HepG2 (cell line): ENCODE results near the gene ADAMTS2. TPM values are rescaled to one million over a fixed set of nuclear protein-coding genes. Genes with fewer than 3 reads are reported as not detected.
A peak's percentile ranks its signal among the peaks of the same experiment; 100 is the strongest.

ENCODE experiments used
- ASH2L ChIP-seq: fragments of 300-600, 200-600 bp; sonication (generic); IDR thresholded peaks from 2 replicates; pipeline ENCODE4 v1.7.0; 2017; ENCODE audit warnings: low read depth, mild to moderate bottlenecking, moderate library complexity, mixed read lengths, low read length; ENCODE audit not compliant: insufficient read length
- ATM ChIP-seq: fragments of 450-650 bp; IDR thresholded peaks from 2 replicates; pipeline ENCODE4 v1.7.1; 2017; ENCODE audit warnings: mild to moderate bottlenecking, borderline replicate concordance
- CERS6 ChIP-seq: sonication (generic); formaldehyde crosslinking; IDR thresholded peaks from 2 replicates; pipeline ENCODE4 v1.5.0; 2020; ENCODE audit warnings: missing genetic modification reagents
- KIAA2018 ChIP-seq: sonication (generic); formaldehyde crosslinking; IDR thresholded peaks from 2 replicates; pipeline ENCODE4 v1.5.0; 2020; ENCODE audit warnings: mild to moderate bottlenecking, missing genetic modification reagents, borderline replicate concordance
- SIN3B ChIP-seq: fragments of 150-350 bp; IDR thresholded peaks from 2 replicates; pipeline ENCODE4 v1.6.1; 2014; ENCODE audit warnings: low read length
- TCF12 ChIP-seq, 2 experiments: fragments of 450-650 bp in 1 of 2; sonication (generic) in 1 of 2; formaldehyde crosslinking in 1 of 2; IDR thresholded peaks; 2 replicates each; pipeline versions ENCODE4 v1.6.1 to v1.8.0; 2017 to 2022; ENCODE audit warnings: antibody characterized with exemption in 1 of 2, mild to moderate bottlenecking in 1 of 2, missing genetic modification reagents in 1 of 2, moderate library complexity in 1 of 2
- ZBTB7B ChIP-seq: sonication (generic); formaldehyde crosslinking; IDR thresholded peaks from 2 replicates; pipeline ENCODE4 v1.4.0; 2020; ENCODE audit warnings: missing genetic modification reagents
- ZFX ChIP-seq: sonication (generic); formaldehyde crosslinking; IDR thresholded peaks from 2 replicates; pipeline ENCODE4 v1.4.0; 2020; ENCODE audit warnings: mild to moderate bottlenecking, low read depth, missing genetic modification reagents, moderate library complexity
- ZNF12 ChIP-seq: sonication (generic); formaldehyde crosslinking; IDR thresholded peaks from 2 replicates; pipeline ENCODE4 v1.5.0; 2020; ENCODE audit warnings: missing genetic modification reagents
- ZNF225 ChIP-seq: sonication (generic); formaldehyde crosslinking; IDR thresholded peaks from 2 replicates; pipeline ENCODE4 v1.4.0; 2020; ENCODE audit warnings: mild to moderate bottlenecking, missing genetic modification reagents
- ZNF263 ChIP-seq: sonication (generic); formaldehyde crosslinking; IDR thresholded peaks from 2 replicates; pipeline ENCODE4 v1.4.0; 2020; ENCODE audit warnings: missing genetic modification reagents
- ZNF326 ChIP-seq: sonication (generic); formaldehyde crosslinking; IDR thresholded peaks from 2 replicates; pipeline ENCODE4 v1.4.0; 2020; ENCODE audit warnings: missing genetic modification reagents, borderline replicate concordance
- ZNF646 ChIP-seq: sonication (generic); formaldehyde crosslinking; IDR thresholded peaks from 2 replicates; pipeline ENCODE4 v1.9.0; 2021; ENCODE audit warnings: mild to moderate bottlenecking, missing genetic modification reagents
- polyA plus RNA-seq, 8 experiments: library from polyadenylated mRNA; depleted of rRNA in 3 of 8; stranded (reverse) in 7 of 8; unstranded in 1 of 8; fragments of >200 nt; fragmentation: Illumina TruSeq in 4 of 8; extraction: Trizol in 4 of 8; gene quantifications; 2 replicates each; pipeline versions ENCODE4 v1.2.1 to v1.2.3, GENCODE V29; 2011 to 2016; ENCODE audit warnings: low read depth in 4 of 8, missing spikeins in 1 of 8, mixed read lengths in 1 of 8; ENCODE audit not compliant: insufficient read depth in 1 of 8
- total RNA-seq, 5 experiments: library from RNA; depleted of rRNA; stranded (reverse); fragments of >200 nt; fragmentation: Illumina TruSeq; extraction: Trizol; gene quantifications; 2 replicates each; pipeline ENCODE4 v1.2.3, GENCODE V29; 2016; ENCODE audit warnings: low read depth in 1 of 5

The ADAMTS2 gene
- total and polyA plus RNA-seq, 2 of the 13 experiments (the other 11 are each of a cell fraction or from before 2014, with no cell fraction given), result 0.24 to 3.5 TPM

GRCh38 chr5:179265514-179266290 is 79.6 kb downstream of the ADAMTS2 start (continued):
- TF ChIP-seq KIAA2018 (CRISPR knock-in tag) (no peak), ZNF12 (CRISPR knock-in tag) (peak; percentile 38; the same call in 1 of the 2 replicates), ZNF225 (CRISPR knock-in tag) (no peak), ZNF646 (CRISPR knock-in tag) (no peak), ZNF326 (CRISPR knock-in tag) (no peak), TCF12 (IDR thresholded peaks at IDR 0.05) (no peak), TCF12 (CRISPR knock-in tag; IDR thresholded peaks at IDR 0.05) (no peak), CERS6 (CRISPR knock-in tag) (no peak), ZFX (no peak; the same call in none of the 2 replicates), ZNF263 (CRISPR knock-in tag) (no peak; the same call in 1 of the 2 replicates), SIN3B (no peak), ATM (no peak), ZBTB7B (CRISPR knock-in tag) (no peak), ASH2L (no peak)
